Common myeloid progenitor, CD34-positive (primary cell): Measurements from ENCODE around the gene PARP14.

ENCODE experiments used
- CTCF ChIA-PET: fragments of 350-600 bp; sonication (Branson Sonifier 250); formaldehyde crosslinking; loops from one replicate; lab custom pipeline; 2021; ENCODE audit warnings: antibody characterized with exemption; lab: Charles Lee
- POLR2A ChIA-PET: fragments of 350-600 bp; sonication (Branson Sonifier 250); formaldehyde crosslinking; loops from one replicate; lab custom pipeline; 2021; ENCODE audit warnings: antibody characterized with exemption; lab: Charles Lee
- DNase-seq, 3 donors: peaks; one replicate each; pipeline versions ENCODE4 v3.0.0 to v3.0.0-alpha.2; 2013
- H3K27ac ChIP-seq, 2 experiments: 1 replicate in 1 of 2; 2 replicates in 1 of 2; pipeline ENCODE4 v1.7.0; 2013; ENCODE audit warnings: inconsistent platforms in 2 of 2, low read length in 2 of 2, mild to moderate bottlenecking in 2 of 2, low read depth in 1 of 2, moderate library complexity in 1 of 2; ENCODE audit not compliant: severe bottlenecking in 2 of 2, insufficient read depth in 1 of 2, poor library complexity in 1 of 2
- H3K27me3 ChIP-seq, 5 experiments: replicated peaks in 2 of 5; 1 replicate in 3 of 5; 2 replicates in 2 of 5; pipeline versions ENCODE4 v1.6.1 to v1.7.0; 2013; ENCODE audit warnings: low read length in 4 of 5, mild to moderate bottlenecking in 2 of 5, moderate library complexity in 2 of 5, inconsistent platforms in 1 of 5; ENCODE audit not compliant: insufficient read depth in 5 of 5, control insufficient read depth in 4 of 5
- H3K36me3 ChIP-seq, 4 experiments: 1 replicate in 2 of 4; 2 replicates in 2 of 4; pipeline versions ENCODE4 v1.6.1 to v1.7.0; 2013; ENCODE audit warnings: low read length in 3 of 4, control low read depth in 1 of 4, mild to moderate bottlenecking in 1 of 4; ENCODE audit not compliant: control insufficient read depth in 4 of 4, insufficient read depth in 4 of 4
- H3K4me1 ChIP-seq, 4 experiments: 1 replicate in 3 of 4; 2 replicates in 1 of 4; pipeline versions ENCODE4 v1.6.1 to v1.7.1; 2013; ENCODE audit warnings: low read length in 3 of 4, mild to moderate bottlenecking in 3 of 4, control low read depth in 1 of 4, inconsistent platforms in 1 of 4, moderate library complexity in 1 of 4; ENCODE audit not compliant: control insufficient read depth in 4 of 4, insufficient read depth in 4 of 4; ENCODE audit errors: control extremely low read depth in 1 of 4
- H3K4me3 ChIP-seq, 7 experiments: 1 replicate in 4 of 7; 2 replicates in 3 of 7; pipeline versions ENCODE4 v1.5.1 to v1.7.0; 2013; ENCODE audit warnings: mild to moderate bottlenecking in 7 of 7, low read length in 6 of 7, moderate library complexity in 6 of 7, inconsistent platforms in 2 of 7, low read depth in 2 of 7, control low read depth in 1 of 7; ENCODE audit not compliant: insufficient read depth in 4 of 7, control insufficient read depth in 1 of 7; ENCODE audit errors: extremely low read depth in 1 of 7
- H3K9me3 ChIP-seq, 5 experiments: 1 replicate in 4 of 5; 2 replicates in 1 of 5; pipeline versions ENCODE4 v1.6.1 to v1.7.1; 2013; ENCODE audit warnings: low read length in 4 of 5, mild to moderate bottlenecking in 2 of 5, inconsistent platforms in 1 of 5, low read depth in 1 of 5, moderate library complexity in 1 of 5; ENCODE audit not compliant: control insufficient read depth in 4 of 5, insufficient read depth in 2 of 5; ENCODE audit errors: control extremely low read depth in 1 of 5
- WGBS: methylation state at CpG from one replicate; pipeline ENCODE4 v1.1.5; 2013; ENCODE audit not compliant: insufficient coverage; 5-methylcytosine and 5-hydroxymethylcytosine counted together

The PARP14 gene

GRCh38 chr3:122760453-122761271 is 80.0 kb downstream of the PARP14 start:
- peaks cover 8 to 33% (median 23%) of the 10 kb centered on the region in 4 experiments for H3K4me1 ChIP-seq
- POLR2A ChIA-PET = no interaction called here
- no peak overlapping the region for H3K27ac ChIP-seq
- H3K9me3 ChIP-seq = no peaks in the 10 kb centered on the region
- no peak for DNase-seq
- H3K4me3 ChIP-seq = no peak overlapping the region
- CTCF ChIA-PET = interaction anchor here (0.9 to 2.9 kb wide), 5 partner anchors 10 to 181 kb away, joined by 3 to 6 read pairs (median 3); no protein-coding TSS in a partner anchor
- WGBS = 100% methylated on average over 1 of the region's 3 CpGs
- H3K36me3 ChIP-seq = peaks cover 5 to 9% (median 6%) of the 10 kb centered on the region in 4 experiments
- no peaks in the 10 kb centered on the region for H3K27me3 ChIP-seq

- Histone ChIP-seq H3K36me3 (peaks cover 3 to 7% (median 6%) of the 10 kb centered on the region in 4 experiments), H3K27me3 (no peaks in the 10 kb centered on the region), H3K27ac (no peak overlapping the region), H3K4me3 (no peak overlapping the region), H3K4me1 (peaks cover 12 to 26% (median 22%) of the 10 kb centered on the region in 4 experiments), H3K9me3 (no peaks in the 10 kb centered on the region)
- 96% methylated on average over 3 of the region's 3 CpGs for WGBS
- ChIA-PET CTCF (interaction anchor here (1.0 to 2.1 kb wide), 3 partner anchors 8 to 16 kb away, joined by 3 to 6 read pairs (median 3); no protein-coding TSS in a partner anchor), POLR2A (no interaction called here)
- DNase-seq = no peak
Observed at GRCh38 chr3:122766430-122766829, 85.8 kb downstream of the PARP14 start.

- ChIA-PET POLR2A (no interaction called here), CTCF (no interaction called here)
- peaks cover 3 to 7% (median 6%) of the 10 kb centered on the region in 4 experiments for H3K36me3 ChIP-seq
- peak overlapping the region in 1 of 7 experiments; percentile 25 for H3K4me3 ChIP-seq
- H3K27ac ChIP-seq = peak overlapping the region in 1 of 2 experiments; percentile 56
- H3K27me3 ChIP-seq = no peaks in the 10 kb centered on the region
- no peaks in the 10 kb centered on the region for H3K9me3 ChIP-seq
- DNase-seq = peak in 2 of 3 donors; percentile 26 to 36
- no CpG with 5 or more reads among the region's 3 CpGs for WGBS
- H3K4me1 ChIP-seq = peaks cover 5 to 16% (median 12%) of the 10 kb centered on the region in 4 experiments
Observed at GRCh38 chr3:122767540-122768372, 87.1 kb downstream of the PARP14 start.

- Histone ChIP-seq H3K36me3 (peaks cover 3 to 12% (median 3%) of the 10 kb centered on the region in 4 experiments), H3K27ac (no peak overlapping the region), H3K4me1 (peaks cover 5 to 16% (median 12%) of the 10 kb centered on the region in 4 experiments), H3K27me3 (no peaks in the 10 kb centered on the region), H3K4me3 (no peak overlapping the region), H3K9me3 (no peaks in the 10 kb centered on the region)
- no peak for DNase-seq
- 92% methylated on average over 3 of the region's 5 CpGs for WGBS
- ChIA-PET POLR2A (interaction anchor here (0.5 to 0.7 kb wide), 2 partner anchors 23 to 51 kb away, joined by 3 read pairs; partner anchors contain the start of gene HSPBAP1), CTCF (interaction anchor here (0.9 to 1.1 kb wide), 2 partner anchors 11 to 29 kb away, joined by 3 read pairs; no protein-coding TSS in a partner anchor)
Observed at GRCh38 chr3:122770521-122771202, 90.0 kb downstream of the PARP14 start.

GRCh38 chr3:122772827-122773226 is 92.2 kb downstream of the PARP14 start:
- H3K36me3 ChIP-seq = peaks cover 0 to 9% (median 2%) of the 10 kb centered on the region in 4 experiments
- H3K9me3 ChIP-seq = no peaks in the 10 kb centered on the region
- H3K4me1 ChIP-seq = peaks cover 1 to 12% (median 7%) of the 10 kb centered on the region in 4 experiments
- POLR2A ChIA-PET = interaction anchor here (0.7 kb wide), 1 partner anchor 44 kb away, joined by 3 read pairs; no protein-coding TSS in a partner anchor
- WGBS = 100% methylated on average over 1 of the region's 1 CpG
- DNase-seq = no peak
- H3K27ac ChIP-seq = no peak overlapping the region
- CTCF ChIA-PET = interaction anchor here (0.7 to 1.9 kb wide), 4 partner anchors 14 to 923 kb away, joined by 4 to 8 read pairs (median 4); no protein-coding TSS in a partner anchor
- no peaks in the 10 kb centered on the region for H3K27me3 ChIP-seq
- no peak overlapping the region for H3K4me3 ChIP-seq

- ChIA-PET POLR2A (no interaction called here), CTCF (interaction anchor here (1.2 to 1.9 kb wide), 5 partner anchors 8 to 167 kb away, joined by 3 to 8 read pairs (median 4); no protein-coding TSS in a partner anchor)
- Histone ChIP-seq H3K4me1 (peaks cover 0 to 6% (median 2%) of the 10 kb centered on the region in 4 experiments), H3K27ac (no peak overlapping the region), H3K4me3 (no peak overlapping the region), H3K9me3 (no peaks in the 10 kb centered on the region), H3K36me3 (peaks cover 0 to 9% (median 1%) of the 10 kb centered on the region in 4 experiments), H3K27me3 (no peaks in the 10 kb centered on the region)
- DNase-seq = no peak
- 100% methylated on average over 1 of the region's 3 CpGs for WGBS
Observed at GRCh38 chr3:122773944-122774509, 93.4 kb downstream of the PARP14 start.
